Ishikawa (cell line): ENCODE measurements around the gene ZNF185.

Experiments
- CEBPB ChIP-seq: IDR thresholded peaks from 2 replicates; pipeline ENCODE4 v1.6.1; 2012
- EGR1 ChIP-seq: IDR thresholded peaks from 2 replicates; pipeline ENCODE4 v1.6.1; 2012
- TAF1 ChIP-seq: IDR thresholded peaks from 2 replicates; pipeline ENCODE4 v1.6.1; 2012; ENCODE audit warnings: low read depth, mild to moderate bottlenecking
- TEAD4 ChIP-seq: IDR thresholded peaks from 2 replicates; pipeline ENCODE4 v1.6.1; 2012

DNA sequence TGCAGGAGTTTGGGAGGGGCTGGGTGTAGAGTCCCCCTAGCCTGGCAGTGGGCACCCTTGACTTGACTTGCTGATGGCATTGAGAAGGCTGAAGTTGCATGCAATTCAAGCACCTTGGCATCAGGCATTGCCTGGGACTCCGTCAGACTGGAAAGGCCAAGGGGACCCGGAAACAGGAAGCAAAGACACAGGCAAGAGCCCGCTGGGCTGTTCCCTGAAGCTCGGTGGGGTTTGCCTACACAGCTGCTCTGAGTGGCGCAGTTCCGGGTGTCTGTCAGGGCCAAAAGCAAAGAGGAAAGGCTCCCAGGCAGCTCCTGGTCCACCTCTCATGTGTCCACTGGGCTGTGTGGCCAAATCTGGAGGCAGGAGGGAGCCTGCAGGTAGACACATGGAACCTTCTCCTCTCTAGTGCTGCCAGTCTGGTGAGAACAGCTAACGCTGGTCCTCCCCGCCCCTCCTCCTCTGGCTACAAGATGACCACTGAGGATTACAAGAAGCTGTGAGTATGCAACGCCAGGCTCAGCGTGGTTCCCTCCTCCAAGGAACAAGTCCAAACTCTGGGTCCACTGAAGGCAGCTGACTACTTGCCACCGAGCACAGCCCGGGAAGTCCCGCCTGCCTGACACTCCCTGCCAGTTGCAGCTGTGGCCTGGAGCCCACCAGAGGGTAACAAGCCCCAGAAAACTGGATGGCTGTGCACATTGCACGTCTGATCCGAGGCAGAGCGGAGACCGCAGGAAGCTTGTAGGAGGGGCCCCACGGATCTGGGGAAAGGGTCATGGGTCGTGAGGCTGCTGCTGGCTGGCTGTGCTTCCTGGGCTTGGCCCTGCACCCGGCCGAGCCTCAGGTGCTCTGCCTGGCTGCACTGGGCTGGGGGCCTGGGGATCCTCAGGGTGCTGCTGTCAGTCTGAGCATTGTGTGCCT lies 20.1 kb downstream of the ZNF185 start:
- TF ChIP-seq TAF1: no peak
- no peak for TF ChIP-seq EGR1
- no peak for TF ChIP-seq TEAD4
- TF ChIP-seq CEBPB: no peak
